SHP77 (cell line): ENCODE results near the gene ETFB.

Experiments used
- DNase-seq, 2 experiments: peaks; one replicate each; lab custom pipeline; 2025; lab: John Stamatoyannopoulos, UW

The ETFB gene

GRCh38 chr19:51295382-51296126, 70.6 kb downstream of the ETFB start:
- no peak for DNase-seq
